Measurements from ENCODE around the gene TRAPPC6A. TPM values are rescaled to one million over a fixed set of nuclear protein-coding genes. Genes with fewer than 3 reads are reported as not detected.

The TRAPPC6A gene
- total RNA-seq, 1 experiment from 2014 or later: 59.9 TPM

DNA sequence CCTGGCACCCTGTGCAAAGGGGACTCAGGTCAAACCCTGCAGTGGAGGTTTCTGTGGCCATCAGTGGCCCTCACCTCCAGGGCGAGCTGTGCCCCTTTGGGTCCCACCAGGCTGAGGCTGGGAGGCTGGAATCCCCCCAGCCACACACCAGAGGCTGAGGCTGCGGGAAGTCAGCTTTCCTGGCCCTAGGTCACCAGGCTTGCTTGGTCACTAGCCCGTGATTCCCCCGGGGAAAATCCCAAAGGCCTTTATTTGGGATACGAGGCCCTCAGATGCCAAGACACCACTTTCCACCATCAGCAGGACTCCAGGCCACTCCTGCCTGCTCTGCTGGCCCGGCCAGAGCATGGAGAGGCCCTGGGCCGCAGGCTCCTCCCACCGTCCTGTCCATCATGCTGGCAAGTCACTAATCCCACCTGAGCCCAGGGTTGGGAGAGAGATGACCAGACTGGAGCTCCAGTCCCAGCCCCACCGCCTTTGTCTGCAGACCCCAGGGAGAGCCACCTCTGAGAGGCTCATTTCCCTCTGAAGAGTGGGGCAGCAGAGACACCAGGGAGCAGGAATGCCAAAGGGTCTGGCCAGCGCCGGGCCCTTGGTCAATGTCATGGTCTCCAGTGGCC is 21.9 kb downstream of the TRAPPC6A start:
- Histone ChIP-seq H3K9ac (ENCODE audit: extremely low read depth, insufficient read length, low read length) (no peak overlapping the region), H4K91ac (ENCODE audit: insufficient read length, low read depth, low read length) (no peak overlapping the region), H3K27me3 (ENCODE audit: insufficient read depth, low read length) (peaks cover 7% of the 10 kb centered on the region; the same call in 1 of the 2 replicates), H4K8ac (replicated peaks; ENCODE audit: insufficient read length, low read depth, low read length) (no peak overlapping the region), H2BK15ac (ENCODE audit: low read depth, low read length) (no peak overlapping the region), H2BK120ac (ENCODE audit: low read depth, low read length, poor library complexity, severe bottlenecking) (no peak overlapping the region), H3K4ac (ENCODE audit: low read depth, low read length) (no peak overlapping the region), H3K4me2 (ENCODE audit: insufficient read depth, insufficient read length, low read length) (no peak overlapping the region), H2BK20ac (ENCODE audit: low read depth, low read length, poor library complexity, severe bottlenecking) (no peak overlapping the region), H3K23me2 (ENCODE audit: insufficient read length, low read depth, low read length, poor library complexity, severe bottlenecking) (no peaks in the 10 kb centered on the region), H2AK5ac (ENCODE audit: insufficient read length, low read length) (no peak overlapping the region), H3K27ac (ENCODE audit: insufficient read length, low read depth, low read length) (no peak overlapping the region), H3K4me1 (ENCODE audit: insufficient read depth, low read length) (no peaks in the 10 kb centered on the region), H2AFZ (ENCODE audit: low read length) (no peak overlapping the region), H3K9me3 (ENCODE audit: control insufficient read depth, low read depth, low read length) (no peaks in the 10 kb centered on the region), H4K20me1 (ENCODE audit: control insufficient read depth, insufficient read depth, insufficient read length) (no peaks in the 10 kb centered on the region), H3K79me1 (ENCODE audit: insufficient read depth, low read depth, low read length, poor library complexity, severe bottlenecking) (no peaks in the 10 kb centered on the region), H4K5ac (ENCODE audit: insufficient read length, low read depth, low read length) (no peak overlapping the region), H3K18ac (ENCODE audit: insufficient read length, low read depth, low read length) (no peak overlapping the region), H3K14ac (ENCODE audit: insufficient read depth, low read length) (no peak overlapping the region), H3K23ac (ENCODE audit: insufficient read length, low read depth, low read length) (no peak overlapping the region), H2BK5ac (ENCODE audit: insufficient read length, low read length) (no peak overlapping the region), H3K79me2 (ENCODE audit: insufficient read depth, low read length) (no peaks in the 10 kb centered on the region), H2BK12ac (ENCODE audit: insufficient read length, low read depth, low read length) (no peak overlapping the region), H3K56ac (ENCODE audit: insufficient read length, low read depth, low read length) (no peak overlapping the region), H3T11ph (ENCODE audit: low read length) (no peak overlapping the region)
- Mint-ChIP-seq H3K4me1 (peaks cover 13 to 34% of the 10 kb centered on the region in 2 experiments), H3K36me3 (ENCODE audit: insufficient read depth in 1 of 3, low read depth in 3 of 3) (no peaks in the 10 kb centered on the region), H3K27me3 (ENCODE audit: low read depth) (peaks cover 89% of the 10 kb centered on the region), H3K4me3 (no peak overlapping the region), H3K9me3 (no peaks in the 10 kb centered on the region; a peak in 1 of 5 replicates), H3K27ac (no peak overlapping the region)
- peak; percentile 71 for DNase-seq
- TF ChIP-seq, protein P1, sequence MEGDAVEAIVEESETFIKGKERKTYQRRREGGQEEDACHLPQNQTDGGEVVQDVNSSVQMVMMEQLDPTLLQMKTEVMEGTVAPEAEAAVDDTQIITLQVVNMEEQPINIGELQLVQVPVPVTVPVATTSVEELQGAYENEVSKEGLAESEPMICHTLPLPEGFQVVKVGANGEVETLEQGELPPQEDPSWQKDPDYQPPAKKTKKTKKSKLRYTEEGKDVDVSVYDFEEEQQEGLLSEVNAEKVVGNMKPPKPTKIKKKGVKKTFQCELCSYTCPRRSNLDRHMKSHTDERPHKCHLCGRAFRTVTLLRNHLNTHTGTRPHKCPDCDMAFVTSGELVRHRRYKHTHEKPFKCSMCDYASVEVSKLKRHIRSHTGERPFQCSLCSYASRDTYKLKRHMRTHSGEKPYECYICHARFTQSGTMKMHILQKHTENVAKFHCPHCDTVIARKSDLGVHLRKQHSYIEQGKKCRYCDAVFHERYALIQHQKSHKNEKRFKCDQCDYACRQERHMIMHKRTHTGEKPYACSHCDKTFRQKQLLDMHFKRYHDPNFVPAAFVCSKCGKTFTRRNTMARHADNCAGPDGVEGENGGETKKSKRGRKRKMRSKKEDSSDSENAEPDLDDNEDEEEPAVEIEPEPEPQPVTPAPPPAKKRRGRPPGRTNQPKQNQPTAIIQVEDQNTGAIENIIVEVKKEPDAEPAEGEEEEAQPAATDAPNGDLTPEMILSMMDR (conservative IDR thresholded peaks at IDR 0.05): no peak
- WGBS (ENCODE audit: extremely low coverage, insufficient read length, low lambda C conversion rate): no CpG with 5 or more reads among the region's 11 CpGs

Measured in H9 (cell line).